ENCODE data around the gene ANKRD52.
A peak's percentile ranks its signal among the peaks of the same experiment; 100 is the strongest.
"Not testable (repeated sequence)": the region's sequence is repeated elsewhere in the genome, so short reads cannot be mapped to it uniquely, and the experiment has no call there.

The ANKRD52 gene

DNA sequence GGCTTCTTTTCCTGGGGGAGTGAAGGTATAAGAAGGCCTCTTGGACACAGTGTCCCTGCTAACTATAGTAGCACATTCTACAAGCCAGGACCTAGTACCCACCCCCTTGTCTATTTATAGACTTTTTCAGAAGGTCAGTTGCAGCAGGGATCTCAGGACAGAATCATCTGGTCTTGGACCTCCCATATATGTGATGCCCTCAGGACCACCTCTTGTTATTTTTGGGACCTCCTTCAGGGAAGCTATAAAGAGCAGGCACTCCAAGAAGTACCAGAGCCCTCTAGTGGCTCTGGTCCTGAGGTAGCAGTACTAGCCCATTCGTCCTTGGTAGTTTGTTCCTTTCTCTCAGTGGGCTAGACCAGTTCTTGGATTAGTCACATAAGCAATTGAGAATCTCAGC lies 12.8 kb upstream of the ANKRD52 start:
- DNase-seq: no peak

DNA sequence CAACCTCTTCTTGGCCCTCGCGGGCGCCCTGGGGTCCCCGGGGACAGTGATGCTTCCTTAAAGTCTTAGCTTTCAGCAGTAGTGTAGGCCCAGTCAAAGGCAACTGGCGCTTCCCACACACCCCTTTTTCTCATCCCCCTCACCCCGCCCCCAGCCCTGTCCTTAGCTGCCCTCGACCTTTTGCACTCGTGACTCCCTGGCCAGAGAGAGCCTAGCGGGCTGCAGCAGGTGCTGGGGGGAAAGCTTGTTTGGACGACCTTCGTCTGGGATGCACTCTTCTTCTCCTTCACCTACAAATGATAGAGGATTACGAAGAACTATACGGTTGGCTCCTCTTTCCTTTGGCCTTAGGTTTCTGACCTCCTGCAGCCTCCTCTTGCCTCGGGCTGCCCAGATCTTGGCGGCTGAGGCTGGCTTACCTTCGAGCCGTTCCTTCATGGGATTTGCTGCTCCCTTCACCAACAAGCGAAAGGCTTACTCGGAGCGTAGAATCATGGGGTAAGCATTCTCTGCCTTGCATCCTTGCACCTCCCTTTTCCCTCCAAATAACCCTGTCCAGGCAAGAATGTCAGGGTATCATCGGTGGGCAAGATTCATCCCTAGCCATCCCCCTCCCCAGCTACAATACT lies 9.4 kb upstream of the ANKRD52 start:
- DNase-seq: no peak

DNA sequence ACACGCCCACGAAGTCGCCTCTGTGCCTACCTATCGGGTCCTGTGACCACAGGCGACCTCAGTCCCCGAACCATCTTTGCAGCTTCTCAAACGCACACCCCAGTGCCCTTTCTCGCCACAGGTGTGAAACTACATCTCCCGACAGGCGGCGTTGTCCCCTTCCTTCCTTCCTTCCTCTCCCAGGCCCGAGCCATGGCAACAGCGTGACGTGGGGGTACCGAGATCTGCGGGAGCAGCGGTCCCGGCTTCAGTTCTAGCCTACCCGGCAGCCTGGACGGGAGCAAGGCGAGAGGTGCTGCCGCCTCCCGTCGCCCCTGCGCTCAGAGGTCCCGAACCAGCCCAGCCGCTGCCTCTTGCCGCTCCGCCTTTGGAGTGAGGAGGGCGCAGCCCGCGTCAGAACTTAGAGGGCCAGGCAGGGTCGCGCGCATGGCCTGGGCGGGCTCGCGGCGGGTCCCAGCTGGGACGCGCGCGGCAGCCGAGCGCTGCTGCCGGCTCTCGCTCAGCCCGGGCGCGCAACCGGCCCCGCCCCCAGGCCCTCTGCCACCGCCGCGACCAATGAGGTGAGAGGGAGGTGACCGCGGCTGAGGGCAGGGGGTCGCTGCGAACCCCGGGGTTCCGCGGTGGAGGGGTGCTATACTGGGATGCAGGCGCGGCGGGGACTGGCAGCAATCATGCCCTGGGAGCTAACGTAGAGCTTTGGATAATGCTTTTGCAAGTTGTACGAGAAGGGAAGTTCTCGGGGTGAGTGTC lies 8.7 kb upstream of the ANKRD52 start, which contains the start of gene COQ10A:
COQ10A (plus strand) TSS at position 250 of the 750 bp plus-strand sequence; CDS start at position 427, 177 bp downstream.
- peak; percentile 89 for DNase-seq

DNA sequence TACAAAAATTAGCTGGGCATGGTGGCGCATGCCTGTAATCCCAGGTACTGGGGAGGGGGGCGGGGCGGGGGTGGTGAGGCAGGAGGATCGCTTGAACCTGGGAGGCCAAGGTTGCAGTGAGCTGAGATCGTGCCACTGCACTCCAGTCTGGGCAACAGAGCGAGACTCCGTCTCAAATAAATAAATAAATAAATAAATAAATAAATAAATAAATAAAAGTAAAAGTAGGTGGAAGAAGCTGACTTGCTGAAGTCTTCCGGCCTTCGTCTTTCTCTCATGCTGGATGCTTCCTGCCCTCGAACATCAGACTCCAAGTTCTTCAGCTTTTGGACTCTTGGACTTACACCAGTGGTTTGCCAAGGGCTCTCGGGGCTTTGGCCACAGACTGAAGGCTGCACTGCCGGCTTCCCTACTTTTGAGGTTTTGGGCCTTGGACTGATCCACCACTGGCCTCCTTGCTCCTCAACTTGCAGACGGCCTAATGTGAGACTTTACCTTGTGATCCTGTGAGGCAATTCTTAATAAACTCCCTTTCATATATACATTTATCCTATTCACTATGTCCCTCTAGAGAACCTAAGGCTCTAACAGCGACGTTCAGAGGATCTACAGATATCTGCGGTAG lies 8.0 kb upstream of the ANKRD52 start:
- not testable (repeated sequence) for DNase-seq

DNA sequence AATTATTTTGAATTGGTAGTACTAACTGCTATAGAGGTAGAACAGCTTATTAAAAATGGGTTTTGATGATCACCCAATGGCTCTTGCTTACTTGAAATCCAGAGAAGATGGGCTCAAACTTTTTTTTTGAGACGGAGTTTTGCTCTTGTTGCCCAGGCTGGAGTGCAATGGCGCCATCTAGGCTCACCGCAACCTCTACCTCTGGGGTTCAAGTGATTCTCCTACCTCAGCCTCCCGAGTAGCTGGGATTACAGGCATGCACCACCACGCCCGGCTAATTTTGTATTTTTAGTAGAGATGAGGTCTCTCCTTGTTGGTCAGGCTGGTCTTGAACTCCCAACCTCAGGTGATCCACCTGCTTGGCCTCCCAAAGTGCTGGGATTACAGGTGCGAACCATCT lies 4.8 kb upstream of the ANKRD52 start:
- DNase-seq: not testable (repeated sequence)

DNA sequence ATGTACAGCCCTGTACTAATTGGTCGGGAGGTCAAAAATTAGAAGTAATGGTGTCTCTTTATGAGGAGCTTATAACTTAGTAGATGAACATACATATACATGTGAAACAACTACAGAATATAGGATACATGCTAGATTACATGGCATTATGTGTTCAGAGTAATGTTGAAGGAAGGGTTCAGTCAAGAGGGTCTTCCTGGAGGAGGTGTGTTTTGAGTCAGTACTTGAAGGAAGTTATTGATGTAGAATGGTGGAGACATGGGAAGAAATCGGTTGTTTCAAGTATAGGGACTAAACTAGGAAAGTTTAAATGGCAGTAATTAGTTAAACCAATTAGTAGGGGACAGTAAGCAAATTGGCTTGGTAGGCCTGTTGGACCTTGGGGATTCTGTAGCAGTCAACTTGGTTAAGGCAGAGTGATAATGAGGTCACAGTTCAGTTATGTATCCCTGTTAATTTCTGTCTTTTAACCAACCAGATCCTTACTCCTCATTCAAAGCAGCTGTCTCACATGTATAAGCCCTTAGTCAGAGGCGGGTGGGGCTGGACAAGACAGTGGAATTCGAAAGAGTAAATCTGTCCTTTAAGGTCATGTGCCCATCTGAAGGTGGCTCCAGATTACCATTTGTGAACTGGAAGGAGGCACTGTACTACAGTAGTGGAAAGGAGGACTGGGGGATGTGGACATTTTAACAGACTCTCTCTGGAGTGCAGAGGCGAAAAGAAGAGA lies 3.5 kb upstream of the ANKRD52 start:
- DNase-seq: peak; percentile 89

DNA sequence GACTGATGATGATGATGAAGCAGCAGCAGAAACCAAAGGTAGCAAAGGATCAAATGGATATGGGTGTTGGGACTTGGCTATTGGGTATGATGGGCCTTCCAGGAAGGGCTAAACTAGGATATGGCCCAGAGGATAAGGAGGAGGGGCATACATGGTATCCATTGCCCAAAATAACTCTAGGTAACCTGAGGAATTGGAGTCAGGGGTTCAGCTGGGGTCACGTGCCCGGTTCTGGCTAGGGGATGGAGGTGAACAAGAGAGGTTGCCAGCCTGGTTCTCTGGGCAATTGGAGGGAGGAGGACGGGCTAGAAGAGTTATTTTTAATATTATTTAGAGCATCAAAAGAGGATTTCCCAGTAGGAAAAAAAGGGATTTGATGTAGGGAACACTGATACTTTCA lies 2.7 kb upstream of the ANKRD52 start:
- DNase-seq: no peak

DNA sequence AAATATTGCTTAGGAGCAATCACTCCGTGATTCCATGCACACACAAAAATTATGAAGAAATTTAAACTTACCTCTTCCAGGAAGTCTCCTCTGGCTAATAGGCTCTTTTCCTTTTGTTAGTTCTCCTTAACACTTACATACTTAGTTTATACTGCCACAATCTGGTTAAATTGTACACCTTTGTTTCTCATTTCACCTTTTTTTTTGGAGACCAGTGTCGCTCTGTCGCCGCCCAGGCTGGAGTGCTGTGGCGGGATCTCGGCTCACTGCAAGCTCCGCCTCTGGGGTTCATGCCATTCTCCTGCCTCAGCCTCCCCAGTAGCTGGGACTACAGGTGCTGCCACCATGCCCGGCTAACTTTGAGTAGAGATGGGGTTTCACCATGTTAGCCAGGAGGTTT lies 2.2 kb upstream of the ANKRD52 start:
- no peak for DNase-seq

DNA sequence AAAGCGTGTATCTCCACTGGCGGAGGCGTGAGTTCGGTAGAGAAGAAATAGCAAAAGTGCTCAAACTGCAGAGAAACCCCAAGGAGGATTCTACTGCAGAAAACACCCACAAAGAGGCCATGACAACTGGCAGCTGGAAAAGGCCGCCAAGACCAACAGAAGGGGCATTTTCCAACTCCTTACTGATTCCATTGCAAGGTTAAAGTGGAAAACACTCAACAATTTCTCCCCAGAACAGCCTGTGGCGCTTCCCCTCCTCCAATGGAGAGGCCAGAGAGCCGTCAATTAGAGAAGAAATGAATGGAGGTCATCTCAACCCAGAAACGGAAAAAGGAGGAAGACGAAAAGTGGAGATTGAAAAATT lies 618 bp upstream of the ANKRD52 start:
- DNase-seq: no peak

DNA sequence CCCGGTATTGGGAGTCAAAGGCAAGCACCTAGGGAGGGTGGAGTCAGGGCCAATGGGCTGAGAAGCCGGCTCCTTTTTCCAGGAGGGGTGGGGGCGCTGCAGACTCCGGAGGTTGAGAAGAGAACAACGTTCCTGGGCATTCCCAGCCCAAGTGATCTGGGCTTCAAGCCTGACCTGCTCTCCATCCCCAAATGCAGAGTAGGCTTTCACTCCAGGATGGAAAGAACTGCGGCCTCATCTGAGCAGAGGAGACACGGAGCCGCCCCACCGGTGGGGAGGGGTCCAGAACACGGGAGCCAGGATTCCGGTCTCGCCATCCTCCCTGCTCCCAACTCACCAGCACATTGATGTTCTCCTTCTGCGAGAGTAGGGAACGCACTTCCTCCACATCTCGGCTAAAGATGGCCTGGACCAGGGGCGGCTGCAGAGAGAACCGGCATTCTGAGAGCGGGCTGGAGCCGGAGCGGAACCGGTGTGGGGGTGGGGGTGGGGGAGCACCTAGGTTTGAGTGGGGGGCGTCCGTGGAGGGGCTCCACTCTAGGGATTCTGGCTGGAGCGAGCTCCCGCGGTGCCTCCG lies 605 bp downstream of the ANKRD52 start:
- peak; percentile 31 for DNase-seq

DNA sequence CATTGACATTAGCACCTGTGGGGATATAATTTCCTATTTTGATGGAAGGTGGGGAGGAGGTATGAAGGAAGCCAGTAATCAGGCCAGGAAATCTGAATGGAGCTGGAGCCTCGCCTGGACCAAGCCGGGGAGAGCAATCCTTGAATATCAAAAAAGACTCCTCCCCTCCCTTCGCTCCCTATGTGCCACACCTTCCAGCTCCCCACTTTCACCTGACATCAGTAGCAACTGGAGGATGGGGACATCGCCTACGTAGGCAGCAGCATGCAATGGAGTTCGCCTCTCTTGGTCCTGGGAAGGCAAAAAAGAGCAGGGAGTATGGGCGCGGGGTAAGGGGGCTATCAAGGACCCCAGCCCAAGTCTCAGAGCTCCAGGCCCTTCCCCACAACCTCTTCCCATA lies 1.1 kb downstream of the ANKRD52 start:
- DNase-seq: no peak

DNA sequence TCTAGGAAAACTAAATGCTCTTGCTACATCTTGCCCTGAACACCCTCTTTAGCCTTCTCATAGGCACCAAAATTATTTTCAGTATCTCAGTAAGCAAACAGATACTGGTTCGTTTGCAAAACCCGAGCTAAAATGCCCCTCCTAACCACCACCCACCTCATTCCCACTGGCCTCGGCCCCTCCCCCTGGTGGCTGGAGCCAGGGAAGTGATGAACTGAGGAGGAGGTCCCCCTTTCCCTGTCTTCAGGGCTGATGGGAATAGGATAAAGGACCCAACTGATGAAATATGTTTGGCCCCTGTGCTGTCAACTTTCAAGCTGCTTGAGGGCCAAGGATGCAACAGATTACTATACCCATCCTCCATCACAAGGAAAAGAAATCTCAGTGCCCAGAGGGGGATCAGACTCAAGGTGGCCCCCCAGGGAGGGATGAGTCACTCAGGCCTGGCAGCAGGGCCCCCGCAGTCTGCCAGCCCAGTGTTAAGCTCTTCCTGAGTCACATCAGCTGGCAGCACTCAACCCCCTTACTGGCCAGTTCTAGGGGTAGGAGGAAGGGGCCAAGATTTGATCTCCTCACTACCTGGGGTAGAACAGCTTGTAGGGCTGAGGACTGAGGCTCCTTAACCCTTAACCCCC lies 1.7 kb downstream of the ANKRD52 start:
- DNase-seq: peak; percentile 16

DNA sequence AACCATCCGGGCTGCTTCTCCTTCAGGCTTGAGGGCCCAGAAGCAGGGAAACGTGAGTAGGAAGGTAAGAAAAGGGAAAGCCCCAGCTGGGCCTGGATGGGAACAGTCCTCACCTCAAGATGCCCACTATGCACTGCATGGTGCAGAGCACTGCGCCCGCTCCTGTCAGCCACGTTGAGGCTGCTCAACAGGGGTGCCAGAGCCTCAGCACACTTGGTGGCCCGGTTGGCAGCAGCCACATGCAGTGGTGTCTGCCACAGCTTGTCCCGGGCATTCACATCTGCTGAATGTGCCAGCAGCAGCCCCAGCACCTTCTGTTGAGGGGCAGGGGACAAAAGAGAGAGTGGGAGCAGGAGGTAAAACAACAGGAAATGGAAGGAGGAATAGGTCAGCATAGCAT lies 2.5 kb downstream of the ANKRD52 start:
- DNase-seq: no peak

DNA sequence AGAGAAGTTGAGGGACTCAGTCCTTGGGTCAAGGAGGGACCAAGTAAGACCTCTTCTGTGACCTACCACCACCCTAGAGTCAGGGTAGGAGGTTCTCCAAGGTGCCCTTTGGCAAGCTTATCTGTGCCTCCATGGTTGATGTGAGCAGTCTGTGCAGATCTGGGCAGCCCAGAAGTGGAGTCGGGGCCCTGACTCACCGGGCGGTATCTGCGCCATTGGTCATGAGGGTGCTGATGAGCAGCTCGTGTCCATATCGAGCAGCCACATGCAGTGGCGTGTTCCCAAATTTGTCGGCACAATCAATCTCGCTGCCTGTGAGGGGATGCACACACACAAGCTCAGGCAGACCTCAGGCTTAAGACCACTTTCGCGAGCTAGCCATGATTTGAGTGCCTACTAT lies 5.1 kb downstream of the ANKRD52 start:
- no peak for DNase-seq

DNA sequence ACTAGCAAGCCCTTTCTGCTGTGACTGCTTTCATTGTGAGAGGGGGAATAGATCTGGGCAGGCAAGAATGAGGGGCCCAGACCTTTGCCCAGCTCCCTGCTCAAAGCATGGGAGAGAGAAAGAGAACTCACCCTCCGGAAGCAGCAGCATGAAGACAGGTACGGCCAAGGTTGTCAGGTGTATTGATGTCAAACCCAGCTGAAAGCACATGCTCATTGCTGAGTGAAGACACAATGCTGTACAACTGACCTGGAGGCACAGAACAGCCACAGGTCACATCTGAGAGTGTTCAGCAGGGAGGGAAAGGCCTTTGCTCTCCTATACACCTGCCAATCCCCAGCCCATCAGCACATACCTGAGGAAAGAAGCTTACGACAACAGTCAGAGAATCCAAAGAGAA lies 5.5 kb downstream of the ANKRD52 start:
- no peak for DNase-seq

DNA sequence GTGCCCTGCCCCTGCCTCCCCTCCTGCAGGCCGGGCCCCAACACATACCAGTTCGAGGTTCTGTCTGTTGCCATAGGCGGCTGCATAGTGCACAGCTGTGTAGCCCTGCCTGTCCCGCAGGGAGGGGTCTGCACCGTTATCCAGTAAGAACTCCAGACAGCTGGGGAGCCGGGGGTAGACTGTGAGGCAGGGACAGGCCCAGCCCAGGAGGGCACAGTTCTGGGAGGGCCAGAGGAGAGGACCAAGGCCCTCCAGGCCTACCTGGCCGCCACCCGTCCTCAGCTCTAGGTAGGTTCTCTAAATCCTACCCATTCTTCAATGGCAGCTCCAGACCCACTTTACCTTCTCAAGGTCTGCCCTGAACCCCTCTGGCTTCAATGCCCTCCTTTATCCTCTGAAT lies 9.5 kb downstream of the ANKRD52 start:
- no peak for DNase-seq

DNA sequence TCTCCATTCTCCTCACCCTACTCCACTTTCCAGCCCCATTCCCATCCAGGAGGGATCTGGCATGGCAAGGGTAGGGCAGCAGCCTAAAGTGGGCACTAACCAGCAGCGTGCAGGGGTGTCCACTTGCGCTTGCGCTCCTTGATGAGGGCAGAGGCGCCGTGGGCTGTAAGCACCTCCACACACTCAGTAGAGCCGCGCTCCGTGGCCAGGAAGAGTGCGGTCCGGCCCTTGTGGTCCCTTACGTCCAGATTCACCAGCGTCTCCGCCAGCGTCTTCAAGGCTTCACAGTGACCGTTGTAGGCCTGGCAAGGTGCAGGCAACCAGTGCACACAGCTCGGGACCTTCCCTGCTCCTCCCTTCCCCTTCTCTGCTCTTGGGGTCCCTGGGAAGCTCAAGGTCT lies 10.3 kb downstream of the ANKRD52 start:
- no peak for DNase-seq

DNA sequence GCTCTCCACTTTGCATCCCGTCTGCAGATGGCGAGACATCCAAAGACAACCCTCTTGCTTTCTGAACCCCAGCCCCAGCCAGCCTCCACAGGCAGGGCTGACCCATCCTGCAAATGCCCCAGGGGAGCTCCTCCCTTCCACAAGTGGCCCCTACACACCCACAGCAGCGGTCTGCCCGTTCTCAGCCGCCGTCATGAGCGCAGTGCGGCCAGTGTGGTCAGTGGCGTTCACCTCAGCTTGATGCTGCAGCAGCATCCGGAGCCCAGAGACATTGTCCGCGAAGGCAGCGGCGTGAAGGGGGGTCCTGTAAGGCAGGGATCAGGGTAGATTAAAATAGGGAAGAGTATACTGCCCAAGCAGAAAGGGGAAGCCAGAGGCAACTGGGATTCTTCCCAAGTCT lies 13.7 kb downstream of the ANKRD52 start:
- DNase-seq: no peak

DNA sequence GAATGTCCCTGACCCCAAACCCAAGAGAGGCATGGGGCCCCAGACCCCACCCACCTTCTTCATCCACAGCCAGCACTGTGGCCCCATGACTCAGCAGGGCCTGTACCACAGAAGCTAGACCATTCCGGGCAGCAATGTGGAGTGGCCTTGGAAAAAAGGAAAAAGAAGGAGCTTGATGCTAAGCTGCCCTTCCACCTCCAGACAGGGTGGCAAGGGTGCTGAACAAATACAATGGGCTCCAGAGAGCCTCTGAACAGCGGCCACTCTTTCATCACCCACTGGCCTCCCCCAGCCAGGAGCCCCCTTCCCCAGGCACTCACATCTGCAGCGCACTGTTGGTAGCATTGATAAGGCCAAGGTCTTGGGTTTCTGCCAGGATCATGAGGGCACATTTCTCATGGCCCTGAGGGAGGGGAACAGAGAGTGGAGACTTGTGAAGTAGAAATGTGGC lies 14.4 kb downstream of the ANKRD52 start:
- DNase-seq: no peak

DNA sequence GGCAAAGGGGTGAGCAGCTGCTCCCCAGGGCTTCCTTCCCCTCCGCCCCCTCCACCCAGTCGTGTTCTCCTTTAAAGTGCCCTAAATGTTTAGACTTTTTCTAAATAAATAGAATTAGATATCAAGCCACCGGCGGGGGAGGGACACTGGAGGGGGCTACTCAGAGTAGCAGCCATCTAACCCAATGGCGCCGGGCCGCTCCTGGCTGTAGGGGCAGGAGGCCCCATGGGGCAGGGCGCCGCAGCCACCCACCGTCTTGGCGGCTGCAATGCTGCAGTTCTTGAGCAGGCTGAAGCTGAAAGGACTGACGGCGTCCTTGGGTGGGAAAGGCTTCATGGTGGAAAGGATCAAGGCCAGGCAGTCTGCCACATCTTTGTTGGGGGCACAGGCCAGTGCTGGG lies 15.2 kb downstream of the ANKRD52 start:
- DNase-seq: no peak

DNA sequence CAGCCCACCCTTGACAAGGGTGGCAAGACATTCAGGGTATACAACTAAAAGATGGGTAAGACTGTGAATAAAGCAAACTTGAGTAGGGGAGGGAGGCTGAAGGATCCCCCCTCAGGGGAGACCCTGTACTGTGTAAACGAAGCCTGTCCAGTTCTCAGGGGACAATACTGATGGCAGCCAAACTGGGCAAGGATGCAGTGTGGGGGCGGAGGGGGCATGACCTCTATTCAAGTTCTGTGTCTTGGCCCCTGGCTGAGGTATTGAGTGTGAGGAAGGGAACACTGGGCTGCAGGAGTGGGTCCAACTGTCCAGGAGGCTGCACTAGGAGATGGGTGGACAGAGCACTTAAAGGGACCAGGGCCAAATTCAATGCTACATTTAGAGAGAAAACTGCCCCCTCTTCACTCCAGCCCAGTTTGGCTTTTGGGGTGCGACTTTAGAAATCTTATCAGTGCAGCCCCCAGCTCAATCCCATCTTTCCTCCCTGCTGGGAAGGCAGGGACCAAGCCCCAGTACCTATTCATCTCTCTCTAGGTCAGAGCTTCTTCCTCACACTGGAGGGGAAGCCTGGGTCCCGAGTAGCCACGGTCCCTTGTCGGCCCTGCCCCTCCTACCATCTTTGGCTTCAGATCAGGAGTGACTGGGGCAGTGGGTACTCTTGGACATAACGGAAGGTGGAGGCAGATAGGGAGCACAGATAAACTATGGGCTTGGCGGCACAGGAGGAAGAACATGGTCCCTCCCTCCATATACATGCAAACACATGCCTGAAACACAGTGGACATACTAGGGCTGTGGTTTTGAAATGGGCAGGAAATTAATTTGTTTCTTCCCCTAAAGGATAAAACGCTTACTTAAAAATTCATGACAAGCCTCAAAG lies 16.5 kb downstream of the ANKRD52 start:
- no peak for DNase-seq

DNA sequence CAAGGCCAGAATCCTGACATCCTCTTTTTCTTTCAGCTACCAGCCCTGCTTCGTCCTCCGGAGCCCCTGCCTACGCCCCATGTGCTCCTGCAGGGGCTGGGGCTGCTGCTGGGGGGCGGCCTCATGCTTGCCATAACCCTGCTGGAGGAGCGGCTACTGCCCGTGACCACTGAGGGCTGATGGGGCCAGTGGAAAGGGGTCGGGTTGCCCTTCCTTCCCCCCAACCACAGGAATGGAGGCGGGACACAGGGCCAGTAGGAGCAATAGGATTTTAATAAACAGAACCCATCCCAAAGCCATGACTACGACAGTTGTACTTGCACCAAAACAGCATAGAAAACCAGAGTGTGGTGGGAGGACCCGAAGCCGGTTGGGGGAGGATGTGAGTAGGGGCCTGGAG lies 20.6 kb downstream of the ANKRD52 start:
- no peak for DNase-seq
